PFSK-1 (cell line): Measurements from ENCODE around the gene BRD7.
A peak's percentile ranks its signal among the peaks of the same experiment; 100 is the strongest.

Source experiments
- FOXP2 ChIP-seq: optimal IDR thresholded peaks from 2 replicates; pipeline ENCODE3; 2011; ENCODE audit warnings: borderline replicate concordance, control low read depth, inconsistent platforms; ENCODE audit not compliant: insufficient read depth; ENCODE audit errors: extremely low read length, extremely low read depth
- POLR2AphosphoS5 ChIP-seq: IDR thresholded peaks from 2 replicates; pipeline ENCODE4 v1.6.1; 2012; ENCODE audit warnings: low read depth, mild to moderate bottlenecking, control low read depth, low read length, moderate library complexity
- REST ChIP-seq, 2 experiments: IDR thresholded peaks; 2 replicates each; pipeline versions ENCODE4 v1.6.1 to v1.8.0; 2011 to 2012; ENCODE audit warnings: low read depth in 2 of 2, low read length in 2 of 2, control low read depth in 1 of 2, inconsistent platforms in 1 of 2, mild to moderate bottlenecking in 1 of 2, moderate library complexity in 1 of 2; ENCODE audit not compliant: insufficient read depth in 1 of 2
- SIN3A ChIP-seq: IDR thresholded peaks from 2 replicates; pipeline ENCODE4 v1.6.1; 2012; ENCODE audit warnings: mild to moderate bottlenecking, low read length, moderate library complexity, borderline replicate concordance; ENCODE audit not compliant: insufficient read depth
- TAF1 ChIP-seq: IDR thresholded peaks from 2 replicates; pipeline ENCODE4 v1.6.1; 2012; ENCODE audit warnings: low read length, control low read depth, borderline replicate concordance; ENCODE audit not compliant: insufficient read depth

The BRD7 gene

GRCh38 chr16:50314665-50315064 lies 54.1 kb downstream of the BRD7 start:
- no peak for TF ChIP-seq POLR2AphosphoS5
- no peak for TF ChIP-seq FOXP2
- TF ChIP-seq SIN3A = no peak
- TF ChIP-seq TAF1 = no peak
- no peak for TF ChIP-seq REST (IDR thresholded peaks at IDR 0.05; ENCODE audit: insufficient read depth in 1 of 2, low read depth in 2 of 2, low read length in 2 of 2)

- TF ChIP-seq FOXP2 (peak; percentile 82), POLR2AphosphoS5 (no peak), REST (IDR thresholded peaks at IDR 0.05; ENCODE audit: insufficient read depth in 1 of 2, low read depth in 2 of 2, low read length in 2 of 2) (no peak)
These were observed 55.0 kb downstream of the BRD7 start for GRCh38 chr16:50313596-50314478.

- TF ChIP-seq POLR2AphosphoS5 (no peak), REST (IDR thresholded peaks at IDR 0.05; ENCODE audit: insufficient read depth in 1 of 2, low read depth in 2 of 2, low read length in 2 of 2) (no peak), TAF1 (no peak), FOXP2 (no peak), SIN3A (no peak)
These were observed 56.8 kb downstream of the BRD7 start for GRCh38 chr16:50311891-50312501.

GRCh38 chr16:50311134-50311528 lies 57.7 kb downstream of the BRD7 start:
- TF ChIP-seq REST (IDR thresholded peaks at IDR 0.05; ENCODE audit: insufficient read depth in 1 of 2, low read depth in 2 of 2, low read length in 2 of 2) (no peak), SIN3A (no peak), TAF1 (no peak), POLR2AphosphoS5 (peak; percentile 26; the same call in 1 of the 2 replicates), FOXP2 (no peak)
